GM21825 (cell line): ENCODE measurements around the gene NIP7.
A peak's percentile ranks its signal among the peaks of the same experiment; 100 is the strongest.

ENCODE experiments used
- ATAC-seq: cut with Tn5 transposase; IDR thresholded peaks from one replicate; pipeline ENCODE4 v1.9.1; 2021; ENCODE audit warnings: mild to moderate bottlenecking, moderate library complexity; ENCODE audit not compliant: unreplicated experiment

The NIP7 gene

GRCh38 chr16:69318177-69318910 is 21.2 kb upstream of the NIP7 start:
- ATAC-seq, result no peak

- ATAC-seq, result no peak
These were observed 20.7 kb upstream of the NIP7 start for GRCh38 chr16:69318911-69319289.

- ATAC-seq, result no peak
These were observed 20.2 kb upstream of the NIP7 start for GRCh38 chr16:69319381-69319780.

GRCh38 chr16:69319826-69320739 is 19.5 kb upstream of the NIP7 start:
- no peak for ATAC-seq

- no peak for ATAC-seq
These were observed 18.9 kb upstream of the NIP7 start for GRCh38 chr16:69320740-69321073.

GRCh38 chr16:69321080-69321479 is 18.5 kb upstream of the NIP7 start:
- no peak for ATAC-seq

- no peak for ATAC-seq
These were observed 17.2 kb upstream of the NIP7 start for GRCh38 chr16:69322343-69322742.

- ATAC-seq, result no peak
These were observed 16.2 kb upstream of the NIP7 start for GRCh38 chr16:69323415-69323814.

- no peak for ATAC-seq
These were observed 15.5 kb upstream of the NIP7 start for GRCh38 chr16:69324013-69324531.

- no peak for ATAC-seq
These were observed 14.9 kb upstream of the NIP7 start for GRCh38 chr16:69324585-69325253.

GRCh38 chr16:69325784-69326171 is 13.8 kb upstream of the NIP7 start:
- no peak for ATAC-seq

GRCh38 chr16:69326172-69326873 is 13.2 kb upstream of the NIP7 start:
- no peak for ATAC-seq

GRCh38 chr16:69327585-69328310 is 11.8 kb upstream of the NIP7 start:
- ATAC-seq, result no peak

GRCh38 chr16:69328854-69329316 is 10.7 kb upstream of the NIP7 start:
- ATAC-seq, result no peak

GRCh38 chr16:69329369-69330285 is 9.9 kb upstream of the NIP7 start:
- peak; percentile 32 for ATAC-seq

GRCh38 chr16:69330286-69331109 is 9.1 kb upstream of the NIP7 start, which contains the start of gene PDF:
TSS of gene PDF (minus strand) at chr16:69330588. CDS start at chr16:69330570, 18 bp downstream.
- ATAC-seq, result peak; percentile 89

- ATAC-seq, result no peak
These were observed 4.9 kb upstream of the NIP7 start for GRCh38 chr16:69334696-69335095.
